Lower leg skin (tissue), 4 donors: Measurements from ENCODE around the gene HDAC5. TPM values are rescaled to one million over a fixed set of nuclear protein-coding genes. Genes with fewer than 3 reads are reported as not detected.
A peak's percentile ranks its signal among the peaks of the same experiment; 100 is the strongest.

Experiments
- DNase-seq, 2 donors: peaks; one replicate each; pipeline ENCODE4 v3.0.0-alpha.2; 2019; ENCODE audit warnings: low spot score in 2 of 2
- H3K4me3 ChIP-seq: fragments of 200-600 bp; sonication (generic); 2 replicates; pipeline ENCODE4 v1.5.1; 2017; ENCODE audit warnings: mild to moderate bottlenecking, low read depth; ENCODE audit not compliant: poor library complexity, severe bottlenecking
- CTCF ChIP-seq, 3 donors: fragments of 450-650 bp; IDR thresholded peaks; one replicate each; pipeline ENCODE4 v1.5.1; 2016; ENCODE audit warnings: antibody characterized with exemption in 3 of 3, mild to moderate bottlenecking in 3 of 3, moderate library complexity in 2 of 3
- POLR2A ChIP-seq, 2 donors: fragments of 450-650 bp; IDR thresholded peaks; one replicate each; pipeline ENCODE4 v1.6.1; 2016 to 2017; ENCODE audit warnings: antibody characterized with exemption in 2 of 2, mild to moderate bottlenecking in 1 of 2, moderate library complexity in 1 of 2
- WGBS, 2 donors: methylation state at CpG; one replicate each; pipeline ENCODE4 v1.1.5; 2018; 5-methylcytosine and 5-hydroxymethylcytosine counted together
- intact Hi-C: fragments of 100-400 bp; cut with DNase I; formaldehyde crosslinking; loops from one replicate; pipeline ENCODE4 v1.15.0; 2023; ENCODE audit warnings: low total_unique reads
- total RNA-seq, 4 donors: library from RNA; depleted of rRNA; stranded (reverse); fragments of >200 nt; gene quantifications; one replicate each; pipeline ENCODE4 v1.1.0, GENCODE V29; 2016

The HDAC5 gene
- total RNA-seq, 4 donors from 2014 or later: 179 to 208 (median 190) TPM

GRCh38 chr17:44109312-44109630 lies 14.2 kb downstream of the HDAC5 start:
- 38 to 39% methylated on average over 4 of the region's 4 CpGs for WGBS, 2 donors
- H3K4me3 ChIP-seq: no peak overlapping the region
- intact Hi-C loops: no loop called here
- TF ChIP-seq POLR2A (IDR thresholded peaks at IDR 0.05) (no peak), CTCF (IDR thresholded peaks at IDR 0.05) (no peak)
- DNase-seq: no peak

GRCh38 chr17:44108440-44109311 lies 14.8 kb downstream of the HDAC5 start:
- TF ChIP-seq POLR2A (IDR thresholded peaks at IDR 0.05): no peak
- TF ChIP-seq CTCF (IDR thresholded peaks at IDR 0.05): no peak
- H3K4me3 ChIP-seq: no peak overlapping the region
- DNase-seq: peak in 1 of 2 donors; percentile 93
- 41 to 49% methylated on average over 16 of the region's 16 CpGs for WGBS, 2 donors
- intact Hi-C loops: no loop called here

GRCh38 chr17:44106801-44107200 lies 16.6 kb downstream of the HDAC5 start:
- no peak overlapping the region for H3K4me3 ChIP-seq
- intact Hi-C loops: no loop called here
- TF ChIP-seq CTCF (IDR thresholded peaks at IDR 0.05) (no peak), POLR2A (IDR thresholded peaks at IDR 0.05) (no peak)
- no peak for DNase-seq
- WGBS, 2 donors: 92 to 96% methylated on average over 4 of the region's 4 CpGs

- TF ChIP-seq POLR2A (IDR thresholded peaks at IDR 0.05) (no peak), CTCF (IDR thresholded peaks at IDR 0.05) (no peak)
- 53 to 79% methylated on average over 2 to 3 of the region's 3 CpGs for WGBS, 2 donors
- intact Hi-C loops: no loop called here
- no peak overlapping the region for H3K4me3 ChIP-seq
- no peak for DNase-seq
These were observed 17.5 kb downstream of the HDAC5 start for GRCh38 chr17:44105941-44106340.

- TF ChIP-seq POLR2A (IDR thresholded peaks at IDR 0.05) (no peak), CTCF (IDR thresholded peaks at IDR 0.05) (no peak)
- no peak overlapping the region for H3K4me3 ChIP-seq
- WGBS, 2 donors: 74 to 79% methylated on average over 3 of the region's 3 CpGs
- intact Hi-C loops: no loop called here
- DNase-seq: no peak
These were observed 18.0 kb downstream of the HDAC5 start for GRCh38 chr17:44105483-44105882.
